ENCODE data around the gene DCDC2.
"Not testable (repeated sequence)": the region's sequence is repeated elsewhere in the genome, so short reads cannot be mapped to it uniquely, and the experiment has no call there.

The DCDC2 gene

GRCh38 chr6:24327756-24328155 is 30.1 kb downstream of the DCDC2 start:
- no peak for DNase-seq (ENCODE audit: low spot score)

- DNase-seq (ENCODE audit: low spot score), result no peak
Measured at GRCh38 chr6:24325978-24326377, 31.9 kb downstream of the DCDC2 start.

GRCh38 chr6:24324617-24325016 is 33.2 kb downstream of the DCDC2 start:
- DNase-seq (ENCODE audit: low spot score), result no peak

GRCh38 chr6:24323632-24324337 is 34.1 kb downstream of the DCDC2 start:
- no peak for DNase-seq (ENCODE audit: low spot score)

GRCh38 chr6:24322924-24323323 is 34.9 kb downstream of the DCDC2 start:
- DNase-seq (ENCODE audit: low spot score), result no peak

GRCh38 chr6:24322446-24322845 is 35.4 kb downstream of the DCDC2 start:
- DNase-seq (ENCODE audit: low spot score), result not testable (repeated sequence)

GRCh38 chr6:24321538-24322162 is 36.2 kb downstream of the DCDC2 start:
- no peak for DNase-seq (ENCODE audit: low spot score)

GRCh38 chr6:24313251-24314141 is 44.4 kb downstream of the DCDC2 start:
- DNase-seq (ENCODE audit: low spot score), result no peak

- DNase-seq (ENCODE audit: low spot score), result not testable (repeated sequence)
Measured at GRCh38 chr6:24311775-24312174, 46.1 kb downstream of the DCDC2 start.

- no peak for DNase-seq (ENCODE audit: low spot score)
Measured at GRCh38 chr6:24307881-24308280, 50.0 kb downstream of the DCDC2 start.

- DNase-seq (ENCODE audit: low spot score), result no peak
Measured at GRCh38 chr6:24306936-24307335, 50.9 kb downstream of the DCDC2 start.

- DNase-seq (ENCODE audit: low spot score), result no peak
Measured at GRCh38 chr6:24306038-24306437, 51.8 kb downstream of the DCDC2 start.

GRCh38 chr6:24296944-24297343 is 60.9 kb downstream of the DCDC2 start:
- no peak for DNase-seq (ENCODE audit: low spot score)

GRCh38 chr6:24293852-24294251 is 64.0 kb downstream of the DCDC2 start:
- DNase-seq (ENCODE audit: low spot score), result not testable (repeated sequence)

GRCh38 chr6:24287239-24287638 is 70.6 kb downstream of the DCDC2 start:
- no peak for DNase-seq (ENCODE audit: low spot score)

- no peak for DNase-seq (ENCODE audit: low spot score)
Measured at GRCh38 chr6:24284006-24284405, 73.9 kb downstream of the DCDC2 start.

GRCh38 chr6:24283043-24283985 is 74.5 kb downstream of the DCDC2 start:
- DNase-seq (ENCODE audit: low spot score), result peak; percentile 84

- DNase-seq (ENCODE audit: low spot score), result peak; percentile 33
Measured at GRCh38 chr6:24274441-24275083, 83.3 kb downstream of the DCDC2 start.

- DNase-seq (ENCODE audit: low spot score), result no peak
Measured at GRCh38 chr6:24273096-24273870, 84.6 kb downstream of the DCDC2 start.

- DNase-seq (ENCODE audit: low spot score), result no peak
Measured at GRCh38 chr6:24272553-24272952, 85.3 kb downstream of the DCDC2 start.

All from SK-N-DZ (cell line).